ENCODE data around the gene CXXC1. TPM values are rescaled to one million over a fixed set of nuclear protein-coding genes. Genes with fewer than 3 reads are reported as not detected.
"Not testable (repeated sequence)": the region's sequence is repeated elsewhere in the genome, so short reads cannot be mapped to it uniquely, and the experiment has no call there.

The CXXC1 gene
- total and polyA plus RNA-seq, 2 of the 13 experiments (the other 11 are each of a cell fraction or from before 2014, with no cell fraction given) = 32.9 to 39.0 TPM

- no peaks in the 10 kb centered on the region for H4K20me1 ChIP-seq (ENCODE audit: insufficient read depth, low read length)
- no peak overlapping the region for H3K27ac ChIP-seq (ENCODE audit: extremely low read length, insufficient read depth, low read length)
- intact Hi-C loops (cut with micrococcal nuclease; ENCODE audit: unreplicated experiment) = no loop called here
- H3K4me2 ChIP-seq (ENCODE audit: low read depth, low read length) = no peak overlapping the region
- H3K9ac ChIP-seq (ENCODE audit: insufficient read depth, low read depth, low read length) = no peak overlapping the region
- H3K36me3 ChIP-seq (replicated peaks in 1 of 2; ENCODE audit: control insufficient read depth in 1 of 2, insufficient read depth in 2 of 2, low read length in 2 of 2) = no peaks in the 10 kb centered on the region
- FAIRE-seq (no peak), DNase-seq (ENCODE audit: low spot score) (no peak), ATAC-seq (no peak)
- WGBS (ENCODE audit: low lambda C conversion rate) = 77% methylated on average over 10 of the region's 10 CpGs
- TF ChIP-seq MAX (IDR thresholded peaks at IDR 0.05) = no peak
- no peak for TF ChIP-seq ZNF761 (CRISPR knock-in tag; conservative IDR thresholded peaks at IDR 0.05)
- no TSS peak for BruUV-seq (replicated peaks)
- no peak overlapping the region for H2AFZ ChIP-seq (ENCODE audit: low read length)
- no peaks in the 10 kb centered on the region for H3K27me3 ChIP-seq (ENCODE audit: control insufficient read depth in 1 of 2, insufficient read depth in 2 of 2, low read length in 2 of 2)
- no peaks in the 10 kb centered on the region for H3K79me2 ChIP-seq (ENCODE audit: insufficient read depth, low read length)
- in situ Hi-C loops (cut with HindIII; ENCODE audit: extremely low pct_ligation_motif_present, low pct_unique_long_range_greater_than_20kb) = no loop called here
- H3K4me1 ChIP-seq (ENCODE audit: insufficient read depth, low read length) = peaks cover 51% of the 10 kb centered on the region
- no peak overlapping the region for H3K4me3 ChIP-seq (replicated peaks in 1 of 3; ENCODE audit: insufficient read depth in 1 of 3, low read depth in 2 of 3, low read length in 3 of 3)
- CTCF ChIA-PET (ENCODE audit: low intra/inter-chr PET ratio, low total read pairs) = no interaction called here
- peaks cover 4% of the 10 kb centered on the region for H3K9me3 ChIP-seq (ENCODE audit: low read length)
- POLR2A ChIA-PET = interaction anchor here (3.5 kb wide), 1 partner anchor 29 kb away, joined by 15 read pairs; the partner anchor contains the start of gene MBD1
Measured at GRCh38 chr18:50310080-50310479, 22.6 kb upstream of the CXXC1 start.

GRCh38 chr18:50308851-50309250 is 21.4 kb upstream of the CXXC1 start:
- WGBS (ENCODE audit: low lambda C conversion rate) = 14% methylated on average over 5 of the region's 5 CpGs
- H3K4me2 ChIP-seq (ENCODE audit: low read depth, low read length) = peak overlapping the region; percentile 96; the same call in 1 of the 2 replicates
- H3K27me3 ChIP-seq (ENCODE audit: control insufficient read depth in 1 of 2, insufficient read depth in 2 of 2, low read length in 2 of 2); H3K27ac ChIP-seq (ENCODE audit: extremely low read length, insufficient read depth, low read length); H3K36me3 ChIP-seq (replicated peaks in 1 of 2; ENCODE audit: control insufficient read depth in 1 of 2, insufficient read depth in 2 of 2, low read length in 2 of 2); H3K9ac ChIP-seq (ENCODE audit: insufficient read depth, low read depth, low read length); CTCF ChIA-PET (ENCODE audit: low intra/inter-chr PET ratio, low total read pairs); FAIRE-seq; H3K79me2 ChIP-seq (ENCODE audit: insufficient read depth, low read length); BruUV-seq (replicated peaks); ATAC-seq; H2AFZ ChIP-seq (ENCODE audit: low read length); H4K20me1 ChIP-seq (ENCODE audit: insufficient read depth, low read length); in situ Hi-C loops (cut with HindIII; ENCODE audit: extremely low pct_ligation_motif_present, low pct_unique_long_range_greater_than_20kb); DNase-seq (ENCODE audit: low spot score); H3K9me3 ChIP-seq (ENCODE audit: low read length); H3K4me3 ChIP-seq (replicated peaks in 1 of 3; ENCODE audit: insufficient read depth in 1 of 3, low read depth in 2 of 3, low read length in 3 of 3): not testable (repeated sequence)
- POLR2A ChIA-PET = interaction anchor here (1.6 to 3.5 kb wide), 2 partner anchors 27 to 66 kb away, joined by 10 to 15 read pairs; partner anchors contain the start of genes MBD1 and SKA1
- H3K4me1 ChIP-seq (ENCODE audit: insufficient read depth, low read length) = peaks cover 46% of the 10 kb centered on the region
- intact Hi-C loops (cut with micrococcal nuclease; ENCODE audit: unreplicated experiment) = loop anchor here (2.0 to 5.0 kb wide), 2 partner anchors 42 to 48 kb away; partner anchors contain the start of gene CFAP53
